Astrocyte (in vitro differentiated cells and primary cell): ENCODE data around the gene LRRTM4. TPM values are rescaled to one million over a fixed set of nuclear protein-coding genes. Genes with fewer than 3 reads are reported as not detected.

ENCODE experiments used
- DNase-seq: peaks from one replicate; pipeline ENCODE4 v3.0.0-alpha.2; 2010; ENCODE audit warnings: low read depth
- FAIRE-seq: peaks from 2 replicates; lab custom pipeline; 2011; peaks lifted over from hg19 to GRCh38; lab: Jason Lieb, UNC
- H2AFZ ChIP-seq: 2 replicates; pipeline ENCODE4 v1.6.0; 2012; ENCODE audit warnings: low read depth, low read length, inconsistent platforms
- H3K27ac ChIP-seq: 2 replicates; pipeline ENCODE4 v1.5.1; 2011; ENCODE audit warnings: low read depth, low read length, inconsistent platforms
- H3K27me3 ChIP-seq: 2 replicates; pipeline ENCODE4 v1.6.0; 2011; ENCODE audit warnings: low read length, inconsistent platforms; ENCODE audit not compliant: insufficient read depth
- H3K36me3 ChIP-seq: 2 replicates; pipeline ENCODE4 v1.5.1; 2011; ENCODE audit warnings: low read length, inconsistent platforms; ENCODE audit not compliant: insufficient read depth
- H3K4me1 ChIP-seq: 2 replicates; pipeline ENCODE4 v1.5.1; 2011; ENCODE audit warnings: low read length, inconsistent platforms; ENCODE audit not compliant: insufficient read depth
- H3K4me2 ChIP-seq: 2 replicates; pipeline ENCODE4 v1.6.0; 2012; ENCODE audit warnings: low read length, inconsistent platforms
- H3K4me3 ChIP-seq: 2 replicates; pipeline ENCODE4 v1.5.1; 2011; ENCODE audit warnings: low read depth, mild to moderate bottlenecking, low read length, inconsistent platforms; ENCODE audit not compliant: insufficient read depth
- H3K79me2 ChIP-seq: 2 replicates; pipeline ENCODE4 v1.6.0; 2012; ENCODE audit warnings: mild to moderate bottlenecking, low read length, inconsistent platforms; ENCODE audit not compliant: insufficient read depth
- H3K9ac ChIP-seq: 2 replicates; pipeline ENCODE4 v1.6.0; 2012; ENCODE audit warnings: mild to moderate bottlenecking, low read length, inconsistent platforms
- H3K9me3 ChIP-seq: 2 replicates; pipeline ENCODE4 v1.5.1; 2012; ENCODE audit warnings: low read depth, mild to moderate bottlenecking, low read length, inconsistent platforms; ENCODE audit not compliant: insufficient read depth
- H4K20me1 ChIP-seq: 2 replicates; pipeline ENCODE4 v1.6.0; 2012; ENCODE audit warnings: low read length, inconsistent platforms; ENCODE audit not compliant: insufficient read depth
- H3K27ac Mint-ChIP-seq: one replicate; pipeline ENCODE4 v1.8.0; 2021; ENCODE audit warnings: mild to moderate bottlenecking, mixed read lengths; ENCODE audit not compliant: unreplicated experiment
- H3K27me3 Mint-ChIP-seq: one replicate; pipeline ENCODE4 v1.8.0; 2021; ENCODE audit warnings: low read depth, mixed read lengths; ENCODE audit not compliant: unreplicated experiment
- H3K36me3 Mint-ChIP-seq: one replicate; pipeline ENCODE4 v1.8.0; 2021; ENCODE audit warnings: low read depth, mixed read lengths; ENCODE audit not compliant: unreplicated experiment
- H3K4me1 Mint-ChIP-seq: one replicate; pipeline ENCODE4 v1.8.0; 2021; ENCODE audit warnings: low read depth, mixed read lengths; ENCODE audit not compliant: unreplicated experiment
- H3K4me3 Mint-ChIP-seq: one replicate; pipeline ENCODE4 v1.8.0; 2021; ENCODE audit warnings: mild to moderate bottlenecking, moderate library complexity, mixed read lengths; ENCODE audit not compliant: unreplicated experiment
- H3K9me3 Mint-ChIP-seq: one replicate; pipeline ENCODE4 v1.8.0; 2021; ENCODE audit warnings: mild to moderate bottlenecking, mixed read lengths; ENCODE audit not compliant: unreplicated experiment
- EZH2 ChIP-seq: IDR thresholded peaks from 2 replicates; pipeline ENCODE4 v1.6.1; 2012; ENCODE audit warnings: mild to moderate bottlenecking, low read length, inconsistent platforms; ENCODE audit not compliant: insufficient read depth
- total RNA-seq: library from RNA; stranded (reverse); gene quantifications from 2 replicates; pipeline ENCODE4 v1.2.1, GENCODE V29; 2021
- TF ChIP-seq, protein P1 (sequence below): IDR thresholded peaks from 2 replicates; pipeline ENCODE4 v1.5.1; 2011; ENCODE audit warnings: low read depth, mild to moderate bottlenecking, inconsistent platforms, low read length, moderate library complexity; ENCODE audit not compliant: insufficient read depth

The LRRTM4 gene
- total RNA-seq, 1 donor from 2014 or later: 0.59 TPM

DNA sequence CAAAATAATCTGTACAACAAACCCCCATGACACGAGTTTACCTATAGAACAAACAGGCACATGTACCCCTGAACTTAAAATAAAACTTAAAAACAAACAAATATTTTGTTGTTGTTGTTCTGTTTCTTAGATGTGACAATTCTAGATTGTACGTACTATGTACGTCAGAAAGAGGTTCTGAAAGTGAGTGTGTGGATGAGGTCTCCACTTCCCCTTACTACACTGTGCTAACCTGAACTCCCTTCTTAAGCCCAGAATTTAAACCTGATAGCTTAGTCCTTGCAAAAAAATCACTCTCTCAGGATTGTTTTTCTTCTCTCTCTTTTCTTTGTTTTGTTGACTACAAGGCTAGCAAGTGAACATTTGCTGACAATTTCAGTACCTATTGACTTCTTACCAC is 581.6 kb downstream of the LRRTM4 start:
- TF ChIP-seq, protein P1, sequence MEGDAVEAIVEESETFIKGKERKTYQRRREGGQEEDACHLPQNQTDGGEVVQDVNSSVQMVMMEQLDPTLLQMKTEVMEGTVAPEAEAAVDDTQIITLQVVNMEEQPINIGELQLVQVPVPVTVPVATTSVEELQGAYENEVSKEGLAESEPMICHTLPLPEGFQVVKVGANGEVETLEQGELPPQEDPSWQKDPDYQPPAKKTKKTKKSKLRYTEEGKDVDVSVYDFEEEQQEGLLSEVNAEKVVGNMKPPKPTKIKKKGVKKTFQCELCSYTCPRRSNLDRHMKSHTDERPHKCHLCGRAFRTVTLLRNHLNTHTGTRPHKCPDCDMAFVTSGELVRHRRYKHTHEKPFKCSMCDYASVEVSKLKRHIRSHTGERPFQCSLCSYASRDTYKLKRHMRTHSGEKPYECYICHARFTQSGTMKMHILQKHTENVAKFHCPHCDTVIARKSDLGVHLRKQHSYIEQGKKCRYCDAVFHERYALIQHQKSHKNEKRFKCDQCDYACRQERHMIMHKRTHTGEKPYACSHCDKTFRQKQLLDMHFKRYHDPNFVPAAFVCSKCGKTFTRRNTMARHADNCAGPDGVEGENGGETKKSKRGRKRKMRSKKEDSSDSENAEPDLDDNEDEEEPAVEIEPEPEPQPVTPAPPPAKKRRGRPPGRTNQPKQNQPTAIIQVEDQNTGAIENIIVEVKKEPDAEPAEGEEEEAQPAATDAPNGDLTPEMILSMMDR: no peak
- TF ChIP-seq EZH2: no peak
- DNase-seq (no peak), FAIRE-seq (no peak)
- Histone ChIP-seq H2AFZ (no peak overlapping the region), H3K36me3 (no peaks in the 10 kb centered on the region), H3K9me3 (no peaks in the 10 kb centered on the region), H3K4me2 (no peak overlapping the region), H3K27me3 (no peaks in the 10 kb centered on the region), H3K4me1 (no peaks in the 10 kb centered on the region), H3K27ac (no peak overlapping the region), H4K20me1 (no peaks in the 10 kb centered on the region), H3K4me3 (no peak overlapping the region), H3K9ac (no peak overlapping the region), H3K79me2 (no peaks in the 10 kb centered on the region)
- Mint-ChIP-seq H3K27me3 (no peaks in the 10 kb centered on the region), H3K4me3 (no peak overlapping the region), H3K4me1 (peaks cover 5% of the 10 kb centered on the region), H3K9me3 (no peaks in the 10 kb centered on the region), H3K27ac (no peak overlapping the region), H3K36me3 (no peaks in the 10 kb centered on the region)

DNA sequence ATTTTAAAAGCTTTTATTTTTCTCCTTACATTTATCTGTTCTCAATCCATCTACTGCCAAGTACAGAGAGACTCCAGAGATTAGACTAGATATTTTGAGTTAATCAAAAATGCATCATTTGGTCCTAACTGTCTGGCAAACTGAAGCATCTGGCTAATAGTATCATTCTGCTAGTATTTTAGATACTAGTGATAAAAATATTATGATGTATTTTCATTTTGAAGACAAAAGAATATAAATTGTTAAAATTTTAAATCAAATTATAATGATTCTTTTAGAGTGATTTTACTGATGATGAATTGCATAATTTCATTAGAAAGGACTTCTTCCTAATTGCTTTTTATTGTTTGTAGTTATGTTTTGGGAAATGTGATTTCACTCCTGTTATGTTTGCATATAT is 584.0 kb downstream of the LRRTM4 start:
- no peaks in the 10 kb centered on the region for H3K4me1 Mint-ChIP-seq
- Histone ChIP-seq H2AFZ (no peak overlapping the region), H3K4me1 (no peaks in the 10 kb centered on the region), H3K27ac (no peak overlapping the region), H4K20me1 (no peaks in the 10 kb centered on the region), H3K9ac (no peak overlapping the region), H3K27me3 (no peaks in the 10 kb centered on the region), H3K4me2 (no peak overlapping the region), H3K79me2 (no peaks in the 10 kb centered on the region), H3K36me3 (no peaks in the 10 kb centered on the region), H3K9me3 (no peaks in the 10 kb centered on the region), H3K4me3 (no peak overlapping the region)
- TF ChIP-seq, protein P1: no peak
- TF ChIP-seq EZH2: no peak
- H3K27ac Mint-ChIP-seq: no peak overlapping the region
- H3K27me3 Mint-ChIP-seq: no peaks in the 10 kb centered on the region
- H3K36me3 Mint-ChIP-seq: no peaks in the 10 kb centered on the region
- no peak for DNase-seq
- H3K4me3 Mint-ChIP-seq: no peak overlapping the region
- no peak for FAIRE-seq
- no peaks in the 10 kb centered on the region for H3K9me3 Mint-ChIP-seq

DNA sequence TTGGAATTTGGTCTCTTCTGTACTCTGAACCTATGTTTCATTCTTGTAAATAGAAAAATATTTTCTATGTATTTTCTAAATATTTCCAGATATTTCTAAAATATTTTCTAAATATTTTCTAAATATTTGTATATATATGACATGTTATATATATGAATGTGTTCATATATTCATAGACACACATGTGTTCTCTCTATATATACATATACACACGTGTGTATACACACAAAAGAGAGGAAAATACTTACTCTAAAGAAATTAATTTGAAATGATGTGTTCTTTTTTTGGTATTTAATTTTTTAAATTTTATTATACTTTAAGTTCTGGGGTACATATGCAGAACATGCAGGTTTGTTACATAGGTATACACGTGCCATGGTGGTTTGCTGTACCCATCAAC is 589.6 kb downstream of the LRRTM4 start:
- H3K4me1 ChIP-seq: no peaks in the 10 kb centered on the region
- no peaks in the 10 kb centered on the region for H3K36me3 ChIP-seq
- no peak overlapping the region for H3K4me3 ChIP-seq
- no peak overlapping the region for H3K9ac ChIP-seq
- no peaks in the 10 kb centered on the region for H3K9me3 Mint-ChIP-seq
- H2AFZ ChIP-seq: no peak overlapping the region
- no peak overlapping the region for H3K4me2 ChIP-seq
- no peak for FAIRE-seq
- no peaks in the 10 kb centered on the region for H3K9me3 ChIP-seq
- no peaks in the 10 kb centered on the region for H3K79me2 ChIP-seq
- H3K27me3 ChIP-seq: no peaks in the 10 kb centered on the region
- H3K27ac ChIP-seq: no peak overlapping the region
- no peak overlapping the region for H3K4me3 Mint-ChIP-seq
- TF ChIP-seq EZH2: no peak
- TF ChIP-seq, protein P1: no peak
- no peaks in the 10 kb centered on the region for H3K36me3 Mint-ChIP-seq
- H3K4me1 Mint-ChIP-seq: no peaks in the 10 kb centered on the region
- no peak for DNase-seq
- no peak overlapping the region for H3K27ac Mint-ChIP-seq
- no peaks in the 10 kb centered on the region for H4K20me1 ChIP-seq
- no peaks in the 10 kb centered on the region for H3K27me3 Mint-ChIP-seq
